AG04450 (cell line): ENCODE measurements around the gene CHAF1A. TPM values are rescaled to one million over a fixed set of nuclear protein-coding genes. Genes with fewer than 3 reads are reported as not detected.

Source experiments
- CTCF ChIA-PET: fragments of 300-600, 350-600 bp; formaldehyde crosslinking; extraction: SDS; loops from one replicate; lab custom pipeline; 2022; ENCODE audit warnings: antibody characterized with exemption, inconsistent platforms; lab: Charles Lee
- POLR2A ChIA-PET: fragments of 350-600 bp; formaldehyde crosslinking; extraction: SDS; loops from one replicate; lab custom pipeline; 2021; ENCODE audit warnings: antibody characterized with exemption, inconsistent platforms; lab: Yijun Ruan, JAX
- DNase-seq: peaks from one replicate; pipeline ENCODE4 v3.0.0-alpha.2; 2011; ENCODE audit warnings: low read depth, low spot score
- H3K27ac ChIP-seq: one replicate; pipeline ENCODE4 v1.5.1; 2012; ENCODE audit warnings: low read depth, low read length, control low read depth
- H3K27me3 ChIP-seq: one replicate; pipeline ENCODE4 v1.6.0; 2012; ENCODE audit warnings: low read length; ENCODE audit not compliant: control insufficient read depth, insufficient read depth
- H3K4me3 ChIP-seq: 2 replicates; pipeline ENCODE4 v1.5.1; 2011; ENCODE audit warnings: mild to moderate bottlenecking, low read depth, low read length, control low read depth
- H3K9me3 ChIP-seq: 2 replicates; pipeline ENCODE4 v1.5.1; 2012; ENCODE audit warnings: low read length; ENCODE audit not compliant: control insufficient read depth, insufficient read depth
- CTCF ChIP-seq: IDR thresholded peaks from 2 replicates; pipeline ENCODE4 v1.5.1; 2011; ENCODE audit warnings: low read depth, low read length, control low read depth, inconsistent platforms
- polyA plus RNA-seq: library from polyadenylated mRNA; depleted of rRNA; stranded (reverse); fragments of >200 nt; gene quantifications from 2 replicates; pipeline ENCODE4 v1.2.3, GENCODE V29; 2011

The CHAF1A gene
- polyA plus RNA-seq, 1 experiment: 5.0 TPM

- Histone ChIP-seq H3K4me3 (peak overlapping the region; percentile 66), H3K27me3 (no peaks in the 10 kb centered on the region), H3K9me3 (peaks cover 4% of the 10 kb centered on the region; the same call in 1 of the 2 replicates), H3K27ac (peak overlapping the region; percentile 72)
- CTCF ChIA-PET: interaction anchor here (1.0 to 1.9 kb wide), 5 partner anchors 54 to 165 kb away, joined by 3 to 5 read pairs (median 4); partner anchors contain the start of gene CHAF1A
- POLR2A ChIA-PET: interaction anchor here (0.6 to 1.7 kb wide), 14 partner anchors 13 to 1246 kb away, joined by 3 to 23 read pairs (median 4); no protein-coding TSS in a partner anchor
- peak; percentile 100 for DNase-seq
- TF ChIP-seq CTCF: no peak
These were observed 69.1 kb downstream of the CHAF1A start for GRCh38 chr19:4471403-4472173.

GRCh38 chr19:4472174-4472974 is 69.9 kb downstream of the CHAF1A start, which contains the start of gene HDGFL2:
TSS of gene HDGFL2 (plus strand) at chr19:4472297. CDS start at chr19:4472351, 54 bp downstream.
- peak within 1 kb of the TSS; percentile 79 for H3K4me3 ChIP-seq
- peak within 1 kb of the TSS; percentile 72 for H3K27ac ChIP-seq
- H3K27me3 ChIP-seq: no peaks in the 10 kb centered on the region
- POLR2A ChIA-PET: interaction anchor here (0.6 to 1.7 kb wide), 8 partner anchors 14 to 162 kb away, joined by 3 to 23 read pairs (median 4); no protein-coding TSS in a partner anchor
- H3K9me3 ChIP-seq: peaks cover 4% of the 10 kb centered on the region; the same call in 1 of the 2 replicates
- no peak for TF ChIP-seq CTCF
- CTCF ChIA-PET: interaction anchor here (1.0 to 1.9 kb wide), 4 partner anchors 53 to 164 kb away, joined by 3 to 5 read pairs (median 4); no protein-coding TSS in a partner anchor
- DNase-seq: no peak

GRCh38 chr19:4473011-4473762 is 70.7 kb downstream of the CHAF1A start:
- ChIA-PET CTCF (interaction anchor here (1.0 kb wide), 1 partner anchor 127 kb away, joined by 3 read pairs; no protein-coding TSS in a partner anchor), POLR2A (interaction anchor here (1.2 kb wide), 1 partner anchor 71 kb away, joined by 3 read pairs; no protein-coding TSS in a partner anchor)
- DNase-seq: no peak
- Histone ChIP-seq H3K27ac (no peak overlapping the region), H3K27me3 (no peaks in the 10 kb centered on the region), H3K9me3 (peaks cover 4% of the 10 kb centered on the region; the same call in 1 of the 2 replicates), H3K4me3 (peak overlapping the region; percentile 79)
- no peak for TF ChIP-seq CTCF

- peak overlapping the region; percentile 39 for H3K27ac ChIP-seq
- POLR2A ChIA-PET: no interaction called here
- no peaks in the 10 kb centered on the region for H3K27me3 ChIP-seq
- H3K4me3 ChIP-seq: peak overlapping the region; percentile 79
- no peak for DNase-seq
- CTCF ChIA-PET: interaction anchor here (0.5 to 1.2 kb wide), 5 partner anchors 17 to 337 kb away, joined by 3 to 6 read pairs (median 3); partner anchors contain the start of gene UBXN6
- no peak for TF ChIP-seq CTCF
- H3K9me3 ChIP-seq: peaks cover 4% of the 10 kb centered on the region; the same call in 1 of the 2 replicates
These were observed 71.5 kb downstream of the CHAF1A start for GRCh38 chr19:4473763-4474513.
